CD14-positive monocyte (primary cell): ENCODE data around the gene NUBP2. TPM values are rescaled to one million over a fixed set of nuclear protein-coding genes. Genes with fewer than 3 reads are reported as not detected.
A peak's percentile ranks its signal among the peaks of the same experiment; 100 is the strongest.

Experiments used
- DNase-seq, 3 donors: peaks; one replicate each; pipeline ENCODE4 v3.0.0-alpha.2; 2011 to 2022
- H2AFZ ChIP-seq: 2 replicates; pipeline ENCODE4 v1.6.0; 2012; ENCODE audit warnings: mild to moderate bottlenecking, low read depth, low read length, inconsistent platforms; ENCODE audit not compliant: insufficient read depth, poor library complexity, severe bottlenecking
- H3K27ac ChIP-seq, 2 donors: 1 replicate in 1 of 2; 2 replicates in 1 of 2; pipeline ENCODE4 v1.5.1; 2012 to 2013; ENCODE audit warnings: low read length in 2 of 2, control low read depth in 1 of 2, inconsistent platforms in 1 of 2, low read depth in 1 of 2, mild to moderate bottlenecking in 1 of 2
- H3K27me3 ChIP-seq, 2 donors: one replicate each; pipeline versions ENCODE4 v1.6.0 to v1.6.1; 2011 to 2013; ENCODE audit warnings: low read length in 2 of 2; ENCODE audit not compliant: control insufficient read depth in 2 of 2, insufficient read depth in 2 of 2
- H3K36me3 ChIP-seq, 2 donors: replicated peaks in 1 of 2; 1 replicate in 1 of 2; 2 replicates in 1 of 2; pipeline versions ENCODE4 v1.5.1 to v1.6.1; 2012 to 2013; ENCODE audit warnings: low read length in 2 of 2, control low read depth in 1 of 2, inconsistent platforms in 1 of 2, mild to moderate bottlenecking in 1 of 2; ENCODE audit not compliant: insufficient read depth in 2 of 2, control insufficient read depth in 1 of 2
- H3K4me1 ChIP-seq, 2 donors: 1 replicate in 1 of 2; 2 replicates in 1 of 2; pipeline versions ENCODE4 v1.5.1 to v1.6.1; 2012 to 2013; ENCODE audit warnings: low read length in 2 of 2, control low read depth in 1 of 2, inconsistent platforms in 1 of 2, mild to moderate bottlenecking in 1 of 2, moderate library complexity in 1 of 2; ENCODE audit not compliant: insufficient read depth in 2 of 2, control insufficient read depth in 1 of 2
- H3K4me2 ChIP-seq: replicated peaks from 2 replicates; pipeline ENCODE3; 2012; ENCODE audit warnings: low read length, moderate library complexity, mild to moderate bottlenecking; ENCODE audit not compliant: poor library complexity, severe bottlenecking; ENCODE audit errors: extremely low read depth
- H3K4me3 ChIP-seq, 3 experiments: fragments of 200-600 bp in 1 of 3; sonication (generic) in 1 of 3; replicated peaks in 1 of 3; 1 replicate in 2 of 3; 2 replicates in 1 of 3; pipeline ENCODE4 v1.5.1; 2011 to 2013; ENCODE audit warnings: low read length in 3 of 3, mild to moderate bottlenecking in 3 of 3, control low read depth in 2 of 3, low read depth in 2 of 3, inconsistent platforms in 1 of 3, moderate library complexity in 1 of 3
- H3K79me2 ChIP-seq: 2 replicates; pipeline ENCODE4 v1.6.0; 2012; ENCODE audit warnings: mild to moderate bottlenecking, control low read depth, inconsistent platforms, low read length, moderate library complexity; ENCODE audit not compliant: insufficient read depth
- H3K9ac ChIP-seq: 2 replicates; pipeline ENCODE4 v1.6.0; 2017; ENCODE audit warnings: low read length, mild to moderate bottlenecking; ENCODE audit not compliant: insufficient read depth, poor library complexity, severe bottlenecking
- H3K9me3 ChIP-seq, 2 donors: replicated peaks in 1 of 2; 1 replicate in 1 of 2; 2 replicates in 1 of 2; pipeline versions ENCODE4 v1.5.1 to v1.6.1; 2012 to 2013; ENCODE audit warnings: low read length in 2 of 2, control low read depth in 1 of 2; ENCODE audit not compliant: control insufficient read depth in 1 of 2, insufficient read depth in 1 of 2
- H4K20me1 ChIP-seq: 2 replicates; pipeline ENCODE4 v1.6.0; 2012; ENCODE audit warnings: mild to moderate bottlenecking, low read length, control low read depth, moderate library complexity; ENCODE audit not compliant: insufficient read depth
- H3K27ac Mint-ChIP-seq, 7 donors: one replicate each; pipeline ENCODE4 v1.8.0; 2020; ENCODE audit warnings: mild to moderate bottlenecking in 7 of 7, mixed read lengths in 7 of 7, moderate library complexity in 6 of 7, inconsistent platforms in 2 of 7
- H3K27me3 Mint-ChIP-seq, 3 donors: one replicate each; pipeline ENCODE4 v1.8.0; 2021 to 2022; ENCODE audit warnings: low read depth in 3 of 3, mild to moderate bottlenecking in 3 of 3, mixed read lengths in 3 of 3, moderate library complexity in 3 of 3, inconsistent platforms in 1 of 3
- H3K36me3 Mint-ChIP-seq, 2 donors: one replicate each; pipeline ENCODE4 v1.8.0; 2020; ENCODE audit warnings: mixed read lengths in 2 of 2, inconsistent platforms in 1 of 2, mild to moderate bottlenecking in 1 of 2
- H3K4me1 Mint-ChIP-seq: one replicate; pipeline ENCODE4 v1.8.0; 2020; ENCODE audit warnings: mild to moderate bottlenecking, mixed read lengths
- H3K4me3 Mint-ChIP-seq, 2 donors: one replicate each; pipeline ENCODE4 v1.8.0; 2020; ENCODE audit warnings: mild to moderate bottlenecking in 2 of 2, mixed read lengths in 2 of 2, moderate library complexity in 1 of 2
- H3K9me3 Mint-ChIP-seq, 7 donors: one replicate each; pipeline ENCODE4 v1.8.0; 2020 to 2022; ENCODE audit warnings: mixed read lengths in 7 of 7, mild to moderate bottlenecking in 6 of 7, moderate library complexity in 6 of 7, inconsistent platforms in 2 of 7
- WGBS: methylation state at CpG from one replicate; pipeline ENCODE4 v1.1.5; 2013; ENCODE audit warnings: missing lambda C conversion rate; ENCODE audit not compliant: insufficient coverage; 5-methylcytosine and 5-hydroxymethylcytosine counted together
- intact Hi-C, 2 donors: fragments of 100-400 bp; cut with micrococcal nuclease; formaldehyde crosslinking; loops; one replicate each; pipeline versions ENCODE4 v1.15.0 to v1.15.1; 2023
- polyA plus RNA-seq, 3 donors: library from polyadenylated mRNA; depleted of rRNA in 1 of 3; unstranded in 2 of 3; stranded (reverse) in 1 of 3; fragments of 300-500 nt in 2 of 3; fragments of >200 nt in 1 of 3; fragmentation: Illumina TruSeq in 2 of 3; gene quantifications; 1 replicate in 2 of 3; 2 replicates in 1 of 3; pipeline ENCODE4 v1.2.3, GENCODE V29; 2012 to 2021
- TF ChIP-seq, protein P1 (sequence below): fragments of 200-600 bp; IDR thresholded peaks from one replicate; pipeline ENCODE4 v1.8.0; 2022; ENCODE audit warnings: antibody characterized with exemption, mild to moderate bottlenecking

NUBP2 gene
- polyA plus RNA-seq, 3 donors, result 34.4 to 69.5 (median 57.9) TPM

DNA sequence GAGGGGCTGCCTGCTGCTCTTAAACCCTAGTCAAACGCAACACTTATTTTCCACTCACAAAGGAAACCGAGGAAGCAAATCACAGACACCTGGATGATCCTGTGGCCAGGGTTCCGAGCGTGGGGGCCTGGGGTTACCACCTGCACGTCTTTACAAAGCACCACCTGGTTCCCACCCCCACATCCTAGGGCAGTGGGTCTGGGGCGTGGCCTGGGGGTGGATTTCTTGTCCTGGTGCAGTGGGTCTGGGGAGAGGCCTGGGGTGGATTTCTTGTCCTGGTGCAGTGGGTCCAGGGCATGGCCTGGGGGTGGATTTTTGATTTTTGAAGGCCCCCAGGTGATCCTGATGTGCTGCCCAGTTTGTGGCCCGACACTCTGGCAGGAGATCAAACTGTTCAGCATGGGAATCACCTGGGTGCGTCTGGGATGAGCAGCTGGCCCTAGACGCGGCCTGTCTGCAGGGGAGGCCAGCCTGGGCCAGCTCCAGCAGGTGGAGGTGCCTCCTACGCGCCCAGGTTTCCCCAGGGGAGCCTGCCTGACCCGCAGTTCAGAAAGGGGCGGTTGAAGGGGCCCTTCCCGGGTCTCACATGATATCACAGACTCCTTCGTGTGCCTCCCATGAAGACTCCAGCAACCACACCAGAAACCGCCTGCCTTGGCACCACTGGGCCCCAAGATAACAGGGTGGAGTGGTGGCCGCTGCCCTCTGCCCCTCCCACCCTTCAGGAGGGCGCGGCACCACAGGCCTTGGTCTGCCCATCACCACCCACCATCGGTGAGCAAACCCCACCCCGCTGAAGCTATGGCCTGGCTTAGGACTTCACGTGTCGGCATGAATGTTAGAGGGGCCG is 37.6 kb downstream of the NUBP2 start:
- TF ChIP-seq, protein P1, sequence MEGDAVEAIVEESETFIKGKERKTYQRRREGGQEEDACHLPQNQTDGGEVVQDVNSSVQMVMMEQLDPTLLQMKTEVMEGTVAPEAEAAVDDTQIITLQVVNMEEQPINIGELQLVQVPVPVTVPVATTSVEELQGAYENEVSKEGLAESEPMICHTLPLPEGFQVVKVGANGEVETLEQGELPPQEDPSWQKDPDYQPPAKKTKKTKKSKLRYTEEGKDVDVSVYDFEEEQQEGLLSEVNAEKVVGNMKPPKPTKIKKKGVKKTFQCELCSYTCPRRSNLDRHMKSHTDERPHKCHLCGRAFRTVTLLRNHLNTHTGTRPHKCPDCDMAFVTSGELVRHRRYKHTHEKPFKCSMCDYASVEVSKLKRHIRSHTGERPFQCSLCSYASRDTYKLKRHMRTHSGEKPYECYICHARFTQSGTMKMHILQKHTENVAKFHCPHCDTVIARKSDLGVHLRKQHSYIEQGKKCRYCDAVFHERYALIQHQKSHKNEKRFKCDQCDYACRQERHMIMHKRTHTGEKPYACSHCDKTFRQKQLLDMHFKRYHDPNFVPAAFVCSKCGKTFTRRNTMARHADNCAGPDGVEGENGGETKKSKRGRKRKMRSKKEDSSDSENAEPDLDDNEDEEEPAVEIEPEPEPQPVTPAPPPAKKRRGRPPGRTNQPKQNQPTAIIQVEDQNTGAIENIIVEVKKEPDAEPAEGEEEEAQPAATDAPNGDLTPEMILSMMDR, result no peak
- 96% methylated on average over 18 of the region's 25 CpGs for WGBS
- Mint-ChIP-seq H3K36me3 (peaks cover 38 to 82% of the 10 kb centered on the region in 2 donors), H3K27me3 (no peaks in the 10 kb centered on the region), H3K4me1 (peaks cover 7% of the 10 kb centered on the region), H3K9me3 (no peaks in the 10 kb centered on the region), H3K4me3 (no peak overlapping the region), H3K27ac (peak overlapping the region in 1 of 7 donors; percentile 74)
- Histone ChIP-seq H3K4me3 (no peak overlapping the region), H4K20me1 (peaks cover 60% of the 10 kb centered on the region), H3K36me3 (peaks cover 69 to 74% of the 10 kb centered on the region in 2 donors), H2AFZ (no peak overlapping the region), H3K4me1 (peaks cover 3 to 5% of the 10 kb centered on the region in 2 donors), H3K27ac (no peak overlapping the region), H3K27me3 (no peaks in the 10 kb centered on the region), H3K4me2 (no peak overlapping the region), H3K9ac (no peak overlapping the region), H3K9me3 (no peaks in the 10 kb centered on the region), H3K79me2 (peaks cover 28% of the 10 kb centered on the region)
- no peak for DNase-seq
- intact Hi-C loops, result no loop called here

DNA sequence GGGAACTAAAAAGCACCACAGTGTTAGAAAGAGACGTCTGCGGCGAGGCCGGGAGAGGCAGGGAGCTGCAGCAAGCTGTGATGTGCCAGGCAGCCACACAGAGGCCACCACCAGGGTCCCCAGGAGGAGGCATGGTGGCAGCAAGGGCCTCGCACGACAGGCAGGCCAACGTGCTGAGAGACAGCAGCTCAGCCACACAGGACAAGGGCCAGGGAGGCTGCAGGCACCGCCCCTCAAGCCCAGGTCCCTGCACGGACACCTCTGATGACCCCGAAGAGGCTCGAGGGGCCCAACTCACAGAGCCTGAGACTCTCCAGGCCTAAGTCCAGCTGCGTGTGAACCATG is 38.2 kb downstream of the NUBP2 start:
- intact Hi-C loops, result no loop called here
- Histone ChIP-seq H3K9me3 (no peaks in the 10 kb centered on the region), H3K4me2 (no peak overlapping the region), H3K27me3 (no peaks in the 10 kb centered on the region), H2AFZ (no peak overlapping the region), H3K79me2 (peaks cover 33% of the 10 kb centered on the region), H3K4me3 (no peak overlapping the region), H3K9ac (no peak overlapping the region), H3K4me1 (peaks cover 9 to 11% of the 10 kb centered on the region in 2 donors), H4K20me1 (peaks cover 64% of the 10 kb centered on the region), H3K27ac (no peak overlapping the region), H3K36me3 (peaks cover 66 to 70% of the 10 kb centered on the region in 2 donors)
- no peak for DNase-seq
- 99% methylated on average over 12 of the region's 12 CpGs for WGBS
- Mint-ChIP-seq H3K27ac (peak overlapping the region in 1 of 7 donors; percentile 74), H3K36me3 (peaks cover 34 to 76% of the 10 kb centered on the region in 2 donors), H3K4me3 (no peak overlapping the region), H3K9me3 (no peaks in the 10 kb centered on the region), H3K27me3 (no peaks in the 10 kb centered on the region), H3K4me1 (peaks cover 13% of the 10 kb centered on the region)
- TF ChIP-seq, protein P1, result no peak
